ENCODE data around the gene ARRB2.

GRCh38 chr17:4750606-4751005 is 40.2 kb downstream of the ARRB2 start:
- TF ChIP-seq, protein P1, sequence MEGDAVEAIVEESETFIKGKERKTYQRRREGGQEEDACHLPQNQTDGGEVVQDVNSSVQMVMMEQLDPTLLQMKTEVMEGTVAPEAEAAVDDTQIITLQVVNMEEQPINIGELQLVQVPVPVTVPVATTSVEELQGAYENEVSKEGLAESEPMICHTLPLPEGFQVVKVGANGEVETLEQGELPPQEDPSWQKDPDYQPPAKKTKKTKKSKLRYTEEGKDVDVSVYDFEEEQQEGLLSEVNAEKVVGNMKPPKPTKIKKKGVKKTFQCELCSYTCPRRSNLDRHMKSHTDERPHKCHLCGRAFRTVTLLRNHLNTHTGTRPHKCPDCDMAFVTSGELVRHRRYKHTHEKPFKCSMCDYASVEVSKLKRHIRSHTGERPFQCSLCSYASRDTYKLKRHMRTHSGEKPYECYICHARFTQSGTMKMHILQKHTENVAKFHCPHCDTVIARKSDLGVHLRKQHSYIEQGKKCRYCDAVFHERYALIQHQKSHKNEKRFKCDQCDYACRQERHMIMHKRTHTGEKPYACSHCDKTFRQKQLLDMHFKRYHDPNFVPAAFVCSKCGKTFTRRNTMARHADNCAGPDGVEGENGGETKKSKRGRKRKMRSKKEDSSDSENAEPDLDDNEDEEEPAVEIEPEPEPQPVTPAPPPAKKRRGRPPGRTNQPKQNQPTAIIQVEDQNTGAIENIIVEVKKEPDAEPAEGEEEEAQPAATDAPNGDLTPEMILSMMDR (IDR thresholded peaks at IDR 0.05): no peak
- TF ChIP-seq POLR2A (IDR thresholded peaks at IDR 0.05; ENCODE audit: low read length) (no peak), ZC3H11A (IDR thresholded peaks at IDR 0.05) (no peak), BHLHE40 (IDR thresholded peaks at IDR 0.05; ENCODE audit: low read depth, low read length) (no peak), FOSL2 (IDR thresholded peaks at IDR 0.05) (no peak), FOSL2 (CRISPR knock-in tag; IDR thresholded peaks at IDR 0.05) (no peak), HOXB13 (CRISPR knock-in tag; IDR thresholded peaks at IDR 0.05; ENCODE audit: low read depth) (no peak)
